Ovary (tissue), 9 donors: ENCODE data around the gene MRPL44. TPM values are rescaled to one million over a fixed set of nuclear protein-coding genes. Genes with fewer than 3 reads are reported as not detected.

Experiments used
- DNase-seq, 5 donors: peaks; one replicate each; pipeline ENCODE4 v3.0.0-alpha.2; 2019 to 2020
- H3K27ac ChIP-seq, 2 donors: fragments of 200-600 bp; one replicate each; pipeline versions ENCODE4 v1.5.1 to v1.8.0; 2019 to 2022
- H3K27me3 ChIP-seq: fragments of 200-600 bp; one replicate; pipeline ENCODE4 v1.8.0; 2022
- H3K36me3 ChIP-seq: fragments of 200-600 bp; sonication (generic); one replicate; pipeline ENCODE4 v1.5.1; 2019
- H3K4me1 ChIP-seq: one replicate; pipeline ENCODE4 v1.8.1; 2013; ENCODE audit warnings: mild to moderate bottlenecking, moderate library complexity; ENCODE audit not compliant: insufficient read depth
- H3K4me3 ChIP-seq: fragments of 200-600 bp; sonication (generic); one replicate; pipeline ENCODE4 v1.5.1; 2017
- H3K9me3 ChIP-seq, 2 donors: fragments of 200-600 bp in 1 of 2; sonication (generic) in 1 of 2; one replicate each; pipeline versions ENCODE4 v1.5.1 to v1.8.1; 2013 to 2019; ENCODE audit warnings: mild to moderate bottlenecking in 1 of 2, moderate library complexity in 1 of 2
- EP300 ChIP-seq: sonication (generic); formaldehyde crosslinking; IDR thresholded peaks from one replicate; pipeline ENCODE4 v1.6.1; 2017; ENCODE audit warnings: antibody characterized with exemption
- POLR2A ChIP-seq: fragments of 450-650 bp; IDR thresholded peaks from one replicate; pipeline ENCODE4 v1.6.1; 2017; ENCODE audit warnings: antibody characterized with exemption, mild to moderate bottlenecking, moderate library complexity
- WGBS, 3 donors: extraction: QIAGEN DNeasy Blood & Tissue Kit in 1 of 3; methylation state at CpG; one replicate each; pipeline versions ENCODE4 v1.1.5 to v1.1.7; 2013 to 2017; 5-methylcytosine and 5-hydroxymethylcytosine counted together
- intact Hi-C, 4 donors: fragments of 100-400 bp; cut with DNase I; formaldehyde crosslinking; loops; one replicate each; pipeline versions ENCODE4 v1.11.0 to v1.15.1; 2022 to 2023
- polyA plus RNA-seq, 2 donors: library from polyadenylated mRNA; stranded (reverse); fragments of 200-250 nt in 1 of 2; fragments of 350-450 nt in 1 of 2; fragmentation: Illumina TruSeq in 1 of 2; extraction: RNeasy Lipid Tissue Mini Kit (QIAGEN cat#74804) in 1 of 2; gene quantifications; one replicate each; pipeline ENCODE4 v1.2.3, GENCODE V29; 2013 to 2014
- total RNA-seq, 7 donors: library from RNA; depleted of rRNA in 2 of 7; stranded (reverse); fragments of >200 nt in 2 of 7; fragmentation: NEBNext Ultra II Directional in 3 of 7; extraction: Animal tissue kit (Norgen Biotek cat#: 25700) in 3 of 7; gene quantifications; one replicate each; pipeline versions ENCODE4 v1.1.0 to v1.2.4, GENCODE V29; 2016 to 2023
- TF ChIP-seq, protein P1 (sequence below), 3 donors: fragments of 450-650 bp in 2 of 3; fragments of 200-600 bp in 1 of 3; IDR thresholded peaks; one replicate each; pipeline versions ENCODE4 v1.5.1 to v1.8.0; 2016 to 2022; ENCODE audit warnings: antibody characterized with exemption in 3 of 3, mild to moderate bottlenecking in 1 of 3
- donor health status: DM: no; HTN: no; CAD: no; lungs with moderate emphysema.
- donor health status: DM: no; HTN: no; CAD: no.
- donor health status: Bipolar disorder and iron deficiency.
- donor health status: DM: yes; HTN: yes; CAD: no.
- donor health status: DM: no; HTN: no; CAD: no.
- donor health status: DM: yes; HTN: yes; CAD: no.

Gene MRPL44
- total and polyA plus RNA-seq, 9 donors, result 12.6 to 28.3 (median 17.5) TPM

DNA sequence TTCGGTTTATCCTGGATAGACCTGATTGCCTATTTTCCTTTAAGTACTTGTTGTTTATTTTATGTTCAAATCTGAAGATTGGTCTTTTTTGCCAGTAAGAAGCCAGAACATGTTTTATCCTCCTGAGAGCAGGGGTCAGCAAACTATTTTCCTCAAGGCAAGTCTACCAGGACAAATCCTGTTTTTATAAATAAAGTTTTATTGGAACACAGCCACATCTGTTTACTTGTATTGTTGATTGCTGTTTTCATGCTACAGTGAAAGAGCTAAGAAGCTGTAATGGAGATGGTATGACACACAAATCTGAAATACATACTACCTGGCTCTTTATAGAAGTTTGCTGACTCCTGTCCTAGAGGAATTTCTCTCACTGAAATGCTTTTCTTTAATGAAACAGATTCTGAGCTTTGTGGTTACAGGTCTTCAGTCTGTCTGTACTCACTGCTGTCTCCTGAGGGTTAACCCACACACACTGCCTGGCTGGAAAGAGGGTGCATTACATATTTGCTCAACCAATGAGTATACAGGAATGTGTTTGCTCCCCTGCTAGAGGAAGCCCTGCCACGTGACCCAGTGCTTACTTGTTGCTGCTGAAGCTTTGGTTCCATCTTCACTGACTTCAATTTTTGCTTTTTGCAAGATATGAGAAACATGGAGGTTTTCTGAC lies 22.6 kb downstream of the MRPL44 start:
- no peak for DNase-seq
- Histone ChIP-seq H3K4me3 (no peak overlapping the region), H3K27ac (no peak overlapping the region), H3K4me1 (no peaks in the 10 kb centered on the region), H3K36me3 (no peaks in the 10 kb centered on the region), H3K27me3 (no peaks in the 10 kb centered on the region), H3K9me3 (no peaks in the 10 kb centered on the region)
- TF ChIP-seq EP300, result no peak
- TF ChIP-seq, protein P1, sequence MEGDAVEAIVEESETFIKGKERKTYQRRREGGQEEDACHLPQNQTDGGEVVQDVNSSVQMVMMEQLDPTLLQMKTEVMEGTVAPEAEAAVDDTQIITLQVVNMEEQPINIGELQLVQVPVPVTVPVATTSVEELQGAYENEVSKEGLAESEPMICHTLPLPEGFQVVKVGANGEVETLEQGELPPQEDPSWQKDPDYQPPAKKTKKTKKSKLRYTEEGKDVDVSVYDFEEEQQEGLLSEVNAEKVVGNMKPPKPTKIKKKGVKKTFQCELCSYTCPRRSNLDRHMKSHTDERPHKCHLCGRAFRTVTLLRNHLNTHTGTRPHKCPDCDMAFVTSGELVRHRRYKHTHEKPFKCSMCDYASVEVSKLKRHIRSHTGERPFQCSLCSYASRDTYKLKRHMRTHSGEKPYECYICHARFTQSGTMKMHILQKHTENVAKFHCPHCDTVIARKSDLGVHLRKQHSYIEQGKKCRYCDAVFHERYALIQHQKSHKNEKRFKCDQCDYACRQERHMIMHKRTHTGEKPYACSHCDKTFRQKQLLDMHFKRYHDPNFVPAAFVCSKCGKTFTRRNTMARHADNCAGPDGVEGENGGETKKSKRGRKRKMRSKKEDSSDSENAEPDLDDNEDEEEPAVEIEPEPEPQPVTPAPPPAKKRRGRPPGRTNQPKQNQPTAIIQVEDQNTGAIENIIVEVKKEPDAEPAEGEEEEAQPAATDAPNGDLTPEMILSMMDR (IDR thresholded peaks at IDR 0.05), result no peak
- TF ChIP-seq POLR2A, result no peak
- intact Hi-C loops, result no loop called here
- WGBS, 3 donors, result 69 to 83% (median 71%) methylated on average over 2 of the region's 2 CpGs

DNA sequence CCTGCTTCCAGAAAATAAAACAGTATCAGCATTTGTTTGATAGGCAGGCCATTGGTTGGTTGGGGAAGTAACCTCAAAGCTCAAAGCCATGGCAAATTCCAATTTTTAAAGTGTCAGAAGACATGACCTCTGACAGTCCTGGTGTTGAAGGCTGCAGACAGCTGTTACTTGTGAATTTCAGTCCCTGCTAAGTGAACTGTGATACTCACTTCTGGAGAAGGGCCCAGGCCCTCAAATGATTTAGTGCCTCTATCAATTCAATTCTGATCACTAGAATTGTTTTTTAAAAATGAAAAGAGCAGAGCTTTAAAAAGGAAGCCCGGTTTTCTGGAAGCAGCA lies 23.1 kb downstream of the MRPL44 start:
- H3K9me3 ChIP-seq, result no peaks in the 10 kb centered on the region
- intact Hi-C loops, result no loop called here
- H3K4me3 ChIP-seq, result no peak overlapping the region
- H3K27me3 ChIP-seq, result no peaks in the 10 kb centered on the region
- H3K27ac ChIP-seq, result no peak overlapping the region
- WGBS, 3 donors, result 25 to 70% (median 30%) methylated on average over 1 of the region's 1 CpG
- H3K4me1 ChIP-seq, result no peaks in the 10 kb centered on the region
- TF ChIP-seq EP300, result no peak
- TF ChIP-seq, protein P1 (IDR thresholded peaks at IDR 0.05), result no peak
- TF ChIP-seq POLR2A, result no peak
- DNase-seq, result no peak
- H3K36me3 ChIP-seq, result no peaks in the 10 kb centered on the region

DNA sequence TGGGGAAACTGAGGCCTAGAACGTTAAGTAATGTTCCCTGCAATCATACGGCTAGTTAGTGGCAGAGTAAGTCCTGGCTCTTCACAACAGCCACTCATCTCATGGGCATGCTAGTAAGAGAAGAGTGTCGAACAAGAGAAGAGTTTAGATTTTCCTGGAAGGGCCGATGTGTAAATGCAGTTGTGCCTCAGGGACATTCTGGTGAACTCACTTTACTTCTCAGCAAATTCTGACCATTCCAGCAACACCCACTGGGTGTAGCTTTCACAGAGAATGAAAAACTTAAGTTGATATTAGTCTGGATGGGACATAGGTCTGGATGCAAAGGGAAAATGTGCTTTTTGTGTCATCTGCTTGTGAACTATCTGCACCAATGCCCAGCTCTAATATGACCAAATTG lies 23.5 kb downstream of the MRPL44 start:
- Histone ChIP-seq H3K9me3 (no peaks in the 10 kb centered on the region), H3K4me3 (no peak overlapping the region), H3K36me3 (no peaks in the 10 kb centered on the region), H3K27me3 (no peaks in the 10 kb centered on the region), H3K4me1 (no peaks in the 10 kb centered on the region), H3K27ac (no peak overlapping the region)
- TF ChIP-seq POLR2A (no peak), EP300 (no peak)
- TF ChIP-seq, protein P1 (IDR thresholded peaks at IDR 0.05), result no peak
- no peak for DNase-seq
- intact Hi-C loops, result no loop called here
- WGBS, 3 donors, result 86 to 91% (median 88%) methylated on average over 4 of the region's 4 CpGs

DNA sequence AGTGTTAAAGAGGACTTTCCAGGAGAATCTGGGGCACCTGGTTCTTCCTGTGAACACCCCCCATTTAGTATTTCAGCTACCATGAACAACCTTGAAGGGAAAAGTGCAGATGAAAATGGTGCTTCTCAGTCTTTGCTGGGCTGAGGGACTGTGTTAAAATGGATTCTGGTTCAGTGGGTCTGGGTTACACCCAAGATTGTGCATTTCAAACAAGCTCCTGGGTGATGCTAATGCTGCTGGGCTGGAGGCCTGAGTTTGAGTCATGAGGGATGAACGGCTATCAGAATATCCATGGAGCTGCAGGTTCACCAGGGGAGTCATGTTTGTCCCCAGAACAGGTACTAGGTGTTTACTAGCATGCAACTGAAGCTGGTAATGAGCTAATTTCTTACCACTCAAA lies 24.0 kb downstream of the MRPL44 start:
- no peak for TF ChIP-seq EP300
- TF ChIP-seq, protein P1 (IDR thresholded peaks at IDR 0.05), result no peak
- no peak for TF ChIP-seq POLR2A
- DNase-seq, result no peak
- no peaks in the 10 kb centered on the region for H3K36me3 ChIP-seq
- no peaks in the 10 kb centered on the region for H3K9me3 ChIP-seq
- H3K4me1 ChIP-seq, result no peaks in the 10 kb centered on the region
- 86 to 100% (median 90%) methylated on average over 1 of the region's 1 CpG for WGBS, 3 donors
- intact Hi-C loops, result no loop called here
- no peak overlapping the region for H3K4me3 ChIP-seq
- no peaks in the 10 kb centered on the region for H3K27me3 ChIP-seq
- no peak overlapping the region for H3K27ac ChIP-seq
